Esophagus muscularis mucosa (tissue), 4 donors: Measurements from ENCODE around the gene NUDT17. TPM values are rescaled to one million over a fixed set of nuclear protein-coding genes. Genes with fewer than 3 reads are reported as not detected.
A peak's percentile ranks its signal among the peaks of the same experiment; 100 is the strongest.
"Not testable (repeated sequence)": the region's sequence is repeated elsewhere in the genome, so short reads cannot be mapped to it uniquely, and the experiment has no call there.

Experiments
- DNase-seq: peaks from one replicate; pipeline ENCODE4 v3.0.0-alpha.2; 2017; ENCODE audit errors: extremely low spot score
- H3K27ac ChIP-seq, 4 donors: fragments of 200-600 bp; sonication (generic); replicated peaks in 1 of 4; 1 replicate in 3 of 4; 2 replicates in 1 of 4; pipeline ENCODE4 v1.5.1; 2016 to 2019; ENCODE audit warnings: mild to moderate bottlenecking in 1 of 4
- H3K27me3 ChIP-seq, 4 donors: fragments of 200-600 bp; sonication (generic); one replicate each; pipeline versions ENCODE4 v1.5.1 to v1.6.0; 2016 to 2019
- H3K36me3 ChIP-seq, 4 donors: fragments of 200-600 bp; sonication (generic); one replicate each; pipeline ENCODE4 v1.5.1; 2016 to 2019
- H3K4me1 ChIP-seq, 4 donors: fragments of 200-600 bp; sonication (generic); one replicate each; pipeline ENCODE4 v1.5.1; 2016 to 2019
- H3K4me3 ChIP-seq, 4 donors: fragments of 200-600 bp; sonication (generic); 1 replicate in 2 of 4; 2 replicates in 2 of 4; pipeline ENCODE4 v1.5.1; 2016 to 2019; ENCODE audit warnings: mild to moderate bottlenecking in 4 of 4, moderate library complexity in 1 of 4
- H3K9me3 ChIP-seq, 4 donors: fragments of 200-600 bp; sonication (generic); 1 replicate in 3 of 4; 2 replicates in 1 of 4; pipeline ENCODE4 v1.5.1; 2016 to 2019
- EP300 ChIP-seq: sonication (generic); formaldehyde crosslinking; IDR thresholded peaks from one replicate; pipeline ENCODE4 v1.6.1; 2017; ENCODE audit warnings: antibody characterized with exemption
- POLR2A ChIP-seq: fragments of 450-650 bp; IDR thresholded peaks from one replicate; pipeline ENCODE4 v1.6.1; 2017; ENCODE audit warnings: antibody characterized with exemption, moderate library complexity, mild to moderate bottlenecking, low read depth
- POLR2AphosphoS5 ChIP-seq, 2 donors: sonication (generic); formaldehyde crosslinking; IDR thresholded peaks; one replicate each; pipeline ENCODE4 v1.6.1; 2017; ENCODE audit warnings: antibody characterized with exemption in 2 of 2
- WGBS: methylation state at CpG from one replicate; pipeline ENCODE4 v1.1.5; 2018; 5-methylcytosine and 5-hydroxymethylcytosine counted together
- intact Hi-C: fragments of 100-400 bp; cut with DNase I; formaldehyde crosslinking; loops from one replicate; pipeline ENCODE4 v1.15.1; 2023
- total RNA-seq, 4 donors: library from RNA; depleted of rRNA; stranded (reverse); fragments of >200 nt; gene quantifications; one replicate each; pipeline versions ENCODE4 v1.1.0 to v1.2.1, GENCODE V29; 2016
- TF ChIP-seq, protein P1 (sequence below), 3 experiments: fragments of 200-600 bp in 2 of 3; fragments of 450-650 bp in 1 of 3; sonication (generic) in 2 of 3; IDR thresholded peaks; one replicate each; pipeline ENCODE4 v1.5.1; 2017 to 2019; ENCODE audit warnings: antibody characterized with exemption in 3 of 3, mild to moderate bottlenecking in 2 of 3, moderate library complexity in 1 of 3

NUDT17 gene
- total RNA-seq, 4 donors from 2014 or later, result 1.2 to 3.6 (median 1.6) TPM

DNA sequence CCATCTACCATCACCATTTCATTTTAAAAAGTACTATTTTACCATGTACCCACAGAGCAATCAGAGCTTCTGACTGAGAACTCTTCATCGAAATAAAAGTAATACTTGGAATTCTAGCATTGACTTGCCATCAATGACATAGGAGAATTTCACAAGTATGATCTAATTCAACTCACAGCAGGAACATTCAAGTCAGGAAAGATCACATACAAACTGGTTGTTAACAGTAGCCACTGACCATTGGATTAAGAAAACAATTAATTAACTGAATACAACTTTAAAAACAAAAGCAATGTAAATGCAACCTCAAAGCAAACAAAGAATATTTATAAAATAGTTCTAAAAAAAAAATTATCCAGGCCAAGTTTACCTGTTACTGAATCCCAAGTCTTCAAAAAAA, 40.4 kb upstream of the NUDT17 start:
- TF ChIP-seq POLR2A (no peak), POLR2AphosphoS5 (IDR thresholded peaks at IDR 0.05) (no peak), EP300 (no peak)
- TF ChIP-seq, protein P1, sequence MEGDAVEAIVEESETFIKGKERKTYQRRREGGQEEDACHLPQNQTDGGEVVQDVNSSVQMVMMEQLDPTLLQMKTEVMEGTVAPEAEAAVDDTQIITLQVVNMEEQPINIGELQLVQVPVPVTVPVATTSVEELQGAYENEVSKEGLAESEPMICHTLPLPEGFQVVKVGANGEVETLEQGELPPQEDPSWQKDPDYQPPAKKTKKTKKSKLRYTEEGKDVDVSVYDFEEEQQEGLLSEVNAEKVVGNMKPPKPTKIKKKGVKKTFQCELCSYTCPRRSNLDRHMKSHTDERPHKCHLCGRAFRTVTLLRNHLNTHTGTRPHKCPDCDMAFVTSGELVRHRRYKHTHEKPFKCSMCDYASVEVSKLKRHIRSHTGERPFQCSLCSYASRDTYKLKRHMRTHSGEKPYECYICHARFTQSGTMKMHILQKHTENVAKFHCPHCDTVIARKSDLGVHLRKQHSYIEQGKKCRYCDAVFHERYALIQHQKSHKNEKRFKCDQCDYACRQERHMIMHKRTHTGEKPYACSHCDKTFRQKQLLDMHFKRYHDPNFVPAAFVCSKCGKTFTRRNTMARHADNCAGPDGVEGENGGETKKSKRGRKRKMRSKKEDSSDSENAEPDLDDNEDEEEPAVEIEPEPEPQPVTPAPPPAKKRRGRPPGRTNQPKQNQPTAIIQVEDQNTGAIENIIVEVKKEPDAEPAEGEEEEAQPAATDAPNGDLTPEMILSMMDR (IDR thresholded peaks at IDR 0.05), result no peak
- Histone ChIP-seq H3K27me3 (no peaks in the 10 kb centered on the region), H3K4me1 (peaks cover 39 to 78% (median 49%) of the 10 kb centered on the region in 4 donors), H3K27ac (no peak overlapping the region), H3K4me3 (no peak overlapping the region), H3K9me3 (no peaks in the 10 kb centered on the region), H3K36me3 (no peaks in the 10 kb centered on the region)
- 88% methylated on average over 1 of the region's 1 CpG for WGBS
- intact Hi-C loops, result no loop called here
- DNase-seq, result no peak

- intact Hi-C loops, result no loop called here
- Histone ChIP-seq H3K27me3 (no peaks in the 10 kb centered on the region), H3K4me1 (peaks cover 30 to 67% (median 44%) of the 10 kb centered on the region in 4 donors), H3K36me3 (no peaks in the 10 kb centered on the region), H3K4me3 (no peak overlapping the region), H3K27ac (no peak overlapping the region), H3K9me3 (no peaks in the 10 kb centered on the region)
- WGBS, result 99% methylated on average over 4 of the region's 4 CpGs
- TF ChIP-seq POLR2AphosphoS5 (IDR thresholded peaks at IDR 0.05), result no peak
- TF ChIP-seq, protein P1 (IDR thresholded peaks at IDR 0.05), result no peak
- TF ChIP-seq POLR2A, result no peak
- no peak for TF ChIP-seq EP300
- no peak for DNase-seq
These were observed 39.0 kb upstream of the NUDT17 start for GRCh38 chr1:145806408-145806807.

DNA sequence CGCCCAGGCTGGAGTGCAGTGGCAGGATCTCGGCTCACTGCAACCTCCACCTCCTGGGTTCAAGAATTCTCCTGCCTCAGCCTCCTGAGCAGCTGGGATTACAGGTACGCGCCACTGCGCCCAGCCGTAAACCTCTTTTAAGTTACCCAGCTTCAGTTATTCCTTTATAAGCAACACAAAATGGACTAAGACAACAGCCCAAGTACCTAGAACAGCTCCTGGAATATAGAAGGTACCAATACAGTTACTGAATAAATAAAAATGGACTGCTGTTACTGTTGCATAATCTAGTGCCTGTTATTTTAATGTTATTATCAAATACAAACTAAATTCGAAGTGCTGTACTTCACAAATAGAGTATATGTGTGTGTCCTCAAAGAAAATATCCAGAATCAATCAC, 38.6 kb upstream of the NUDT17 start:
- 96% methylated on average over 7 of the region's 7 CpGs for WGBS

GRCh38 chr1:145812977-145813810, 32.2 kb upstream of the NUDT17 start:
- H3K27me3 ChIP-seq, intact Hi-C loops, H3K9me3 ChIP-seq, H3K36me3 ChIP-seq, H3K4me3 ChIP-seq, DNase-seq, H3K27ac ChIP-seq: not testable (repeated sequence)
- 35% methylated on average over 2 of the region's 6 CpGs for WGBS
- H3K4me1 ChIP-seq, result peaks cover 0 to 11% (median 10%) of the 10 kb centered on the region in 4 donors

More for the DNA sequence above, 38.6 kb upstream of the NUDT17 start:
- TF ChIP-seq EP300 (no peak), POLR2A (no peak), POLR2AphosphoS5 (IDR thresholded peaks at IDR 0.05) (no peak)
- TF ChIP-seq, protein P1 (IDR thresholded peaks at IDR 0.05), result no peak
- peaks cover 30 to 63% (median 44%) of the 10 kb centered on the region in 4 donors for H3K4me1 ChIP-seq
- no peaks in the 10 kb centered on the region for H3K36me3 ChIP-seq
- H3K4me3 ChIP-seq, result no peak overlapping the region
- no peaks in the 10 kb centered on the region for H3K9me3 ChIP-seq
- H3K27ac ChIP-seq, result no peak overlapping the region
- H3K27me3 ChIP-seq, result no peaks in the 10 kb centered on the region
- DNase-seq, result no peak
- intact Hi-C loops, result no loop called here

DNA sequence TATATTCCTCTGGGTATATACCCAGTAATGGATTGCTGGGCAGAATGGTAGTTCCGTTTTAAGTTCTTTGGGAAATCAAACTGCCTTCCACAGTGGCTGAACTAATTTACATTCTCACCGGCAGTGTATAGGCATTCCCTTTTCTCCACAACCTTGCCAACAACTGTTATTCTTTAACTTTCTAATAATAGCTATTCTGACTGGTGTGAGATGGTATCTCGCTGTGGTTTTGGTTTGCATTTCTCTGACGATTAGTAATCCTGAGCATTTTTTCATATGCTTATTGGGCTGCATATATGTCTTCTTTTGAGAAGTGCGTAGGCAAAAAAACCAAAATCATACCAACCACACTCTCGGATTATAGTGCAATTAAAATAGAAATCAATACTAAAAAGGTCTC, 27.3 kb upstream of the NUDT17 start:
- H3K4me1 ChIP-seq, H3K27me3 ChIP-seq, H3K9me3 ChIP-seq, H3K36me3 ChIP-seq, DNase-seq, H3K4me3 ChIP-seq, intact Hi-C loops: not testable (repeated sequence)
- peak overlapping the region in 1 of 4 donors; percentile 41 for H3K27ac ChIP-seq
- 45% methylated on average over 2 of the region's 6 CpGs for WGBS

- intact Hi-C loops, result loop anchor here (10.0 kb wide), 1 partner anchor 68 kb away; no protein-coding TSS in a partner anchor
- peak overlapping the region; percentile 45 to 91 (median 90) for H3K27ac ChIP-seq
- H3K4me1 ChIP-seq, result peaks cover 8 to 31% (median 28%) of the 10 kb centered on the region in 4 donors
These were observed 22.6 kb upstream of the NUDT17 start for GRCh38 chr1:145822779-145823331.

More at GRCh38 chr1:145822779-145823331, 22.6 kb upstream of the NUDT17 start:
- not testable (repeated sequence) for H3K27me3 ChIP-seq, H3K9me3 ChIP-seq, DNase-seq
- H3K4me3 ChIP-seq, result peak overlapping the region in 3 of 4 donors; percentile 65 to 84 (median 83)
- WGBS, result no CpG with 5 or more reads among the region's 16 CpGs
- peaks cover under 1 to 23% (median 19%) of the 10 kb centered on the region in 4 donors for H3K36me3 ChIP-seq
